ENCODE measurements around the gene PELI2.

PELI2 gene

GRCh38 chr14:56185992-56186391 is 67.8 kb downstream of the PELI2 start:
- Histone ChIP-seq H3K9me3 (replicated peaks in 1 of 2; ENCODE audit: control insufficient read depth in 2 of 2, insufficient read depth in 1 of 2, low read depth in 1 of 2, low read length in 2 of 2) (no peaks in the 10 kb centered on the region), H2AFZ (ENCODE audit: low read length) (no peak overlapping the region), H3K27ac (replicated peaks; ENCODE audit: low read length) (no peak overlapping the region)

DNA sequence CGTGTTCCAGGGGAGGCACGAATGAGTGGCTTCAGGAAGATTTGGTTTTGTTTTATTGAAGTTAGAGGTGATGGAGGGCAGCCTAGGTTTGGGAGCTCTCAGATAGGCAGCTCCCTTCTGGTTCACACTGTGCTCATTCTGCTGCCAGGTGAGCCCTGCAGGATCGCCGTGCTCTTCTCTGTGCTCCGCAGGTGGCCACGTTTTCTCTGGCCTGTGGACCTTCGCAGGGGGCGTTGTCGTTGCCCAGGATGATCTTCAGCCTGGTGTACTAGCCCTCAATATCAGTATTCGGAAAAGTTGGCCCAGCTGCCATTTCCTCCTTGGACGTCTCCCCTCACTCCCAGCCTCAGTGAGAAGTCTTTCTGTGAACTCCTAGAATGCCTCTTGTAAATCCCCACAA is 69.5 kb downstream of the PELI2 start:
- Histone ChIP-seq H3K27ac (replicated peaks; ENCODE audit: low read length) (no peak overlapping the region), H3K4me3 (ENCODE audit: low read length in 2 of 2) (no peak overlapping the region), H3K27me3 (ENCODE audit: control insufficient read depth in 3 of 3, insufficient read depth in 3 of 3, low read depth in 1 of 3, low read length in 3 of 3) (no peaks in the 10 kb centered on the region), H4K8ac (ENCODE audit: low read depth, low read length) (no peak overlapping the region), H3K4me2 (ENCODE audit: insufficient read depth, low read length, poor library complexity, severe bottlenecking) (no peak overlapping the region), H3K9ac (ENCODE audit: low read depth, low read length, poor library complexity) (no peak overlapping the region), H2BK120ac (ENCODE audit: low read depth, low read length) (no peak overlapping the region), H3K18ac (ENCODE audit: low read length) (no peak overlapping the region), H3K79me1 (ENCODE audit: low read depth, low read length) (peaks cover 1% of the 10 kb centered on the region), H3K4me1 (ENCODE audit: control insufficient read depth in 2 of 2, insufficient read depth in 1 of 2, low read depth in 1 of 2, low read length in 2 of 2) (peaks cover 0 to 3% of the 10 kb centered on the region in 2 donors), H2BK12ac (ENCODE audit: low read length) (no peak overlapping the region), H2AFZ (ENCODE audit: low read length) (no peak overlapping the region), H2AK5ac (ENCODE audit: low read depth, low read length) (no peak overlapping the region), H4K91ac (ENCODE audit: low read depth, low read length, poor library complexity) (no peak overlapping the region), H2BK5ac (ENCODE audit: low read length) (no peak overlapping the region), H3K23ac (ENCODE audit: low read depth, low read length, poor library complexity) (no peak overlapping the region), H2BK15ac (ENCODE audit: low read length) (no peak overlapping the region), H3K14ac (ENCODE audit: low read length) (no peak overlapping the region), H3K9me3 (replicated peaks in 1 of 2; ENCODE audit: control insufficient read depth in 2 of 2, insufficient read depth in 1 of 2, low read depth in 1 of 2, low read length in 2 of 2) (no peaks in the 10 kb centered on the region), H3K36me3 (replicated peaks in 1 of 2; ENCODE audit: control insufficient read depth in 2 of 2, insufficient read depth in 2 of 2, low read length in 2 of 2) (no peaks in the 10 kb centered on the region), H3K4ac (ENCODE audit: low read length) (no peak overlapping the region)
- no CpG with 5 or more reads among the region's 11 CpGs for WGBS, 2 donors (ENCODE audit: extremely low coverage in 2 of 2, insufficient read length in 2 of 2, insufficient replicate concordance in 1 of 2)
- DNase-seq (ENCODE audit: low spot score): no peak

More at GRCh38 chr14:56185992-56186391, 67.8 kb downstream of the PELI2 start:
- Histone ChIP-seq H3K4me1 (ENCODE audit: control insufficient read depth in 2 of 2, insufficient read depth in 1 of 2, low read depth in 1 of 2, low read length in 2 of 2) (peaks cover 0 to 4% of the 10 kb centered on the region in 2 donors), H4K8ac (ENCODE audit: low read depth, low read length) (no peak overlapping the region), H2BK15ac (ENCODE audit: low read length) (no peak overlapping the region), H3K4me2 (ENCODE audit: insufficient read depth, low read length, poor library complexity, severe bottlenecking) (no peak overlapping the region), H3K79me1 (ENCODE audit: low read depth, low read length) (peaks cover 1% of the 10 kb centered on the region), H3K4ac (ENCODE audit: low read length) (no peak overlapping the region), H3K18ac (ENCODE audit: low read length) (no peak overlapping the region), H2AK5ac (ENCODE audit: low read depth, low read length) (no peak overlapping the region), H3K36me3 (replicated peaks in 1 of 2; ENCODE audit: control insufficient read depth in 2 of 2, insufficient read depth in 2 of 2, low read length in 2 of 2) (no peaks in the 10 kb centered on the region), H4K91ac (ENCODE audit: low read depth, low read length, poor library complexity) (no peak overlapping the region), H3K14ac (ENCODE audit: low read length) (no peak overlapping the region), H3K23ac (ENCODE audit: low read depth, low read length, poor library complexity) (no peak overlapping the region), H3K4me3 (ENCODE audit: low read length in 2 of 2) (no peak overlapping the region), H3K9ac (ENCODE audit: low read depth, low read length, poor library complexity) (no peak overlapping the region), H2BK120ac (ENCODE audit: low read depth, low read length) (no peak overlapping the region), H2BK5ac (ENCODE audit: low read length) (no peak overlapping the region), H3K27me3 (ENCODE audit: control insufficient read depth in 3 of 3, insufficient read depth in 3 of 3, low read depth in 1 of 3, low read length in 3 of 3) (no peaks in the 10 kb centered on the region), H2BK12ac (ENCODE audit: low read length) (no peak overlapping the region)
- no peak for DNase-seq (ENCODE audit: low spot score)

DNA sequence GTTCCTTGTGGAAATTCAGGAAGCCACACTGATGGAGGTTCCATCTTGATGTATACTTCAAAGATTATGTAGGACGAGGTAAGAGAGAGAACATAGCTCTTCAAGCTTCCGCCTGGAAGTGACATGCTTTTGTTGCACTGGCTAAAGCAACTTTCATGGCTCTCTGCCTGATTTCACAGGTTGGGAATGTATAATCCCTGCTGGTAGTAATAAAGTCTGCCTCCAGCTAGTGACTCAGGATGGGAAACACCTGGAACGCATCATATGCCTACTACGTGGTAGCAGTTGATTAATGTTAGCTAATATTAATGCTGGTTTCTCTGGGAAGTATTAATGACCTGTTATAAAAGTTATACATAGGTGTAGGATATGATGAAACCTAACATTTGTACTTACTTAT is 71.1 kb downstream of the PELI2 start:
- DNase-seq (ENCODE audit: low spot score): no peak
- H3K4me2 ChIP-seq (ENCODE audit: insufficient read depth, low read length, poor library complexity, severe bottlenecking): no peak overlapping the region
- H4K91ac ChIP-seq (ENCODE audit: low read depth, low read length, poor library complexity): no peak overlapping the region
- H4K8ac ChIP-seq (ENCODE audit: low read depth, low read length): no peak overlapping the region
- H2AK5ac ChIP-seq (ENCODE audit: low read depth, low read length): no peak overlapping the region
- no peak overlapping the region for H2BK5ac ChIP-seq (ENCODE audit: low read length)
- H3K23ac ChIP-seq (ENCODE audit: low read depth, low read length, poor library complexity): no peak overlapping the region
- H3K18ac ChIP-seq (ENCODE audit: low read length): no peak overlapping the region
- no peak overlapping the region for H2AFZ ChIP-seq (ENCODE audit: low read length)
- H3K9ac ChIP-seq (ENCODE audit: low read depth, low read length, poor library complexity): no peak overlapping the region
- H3K14ac ChIP-seq (ENCODE audit: low read length): no peak overlapping the region
- H3K9me3 ChIP-seq (replicated peaks in 1 of 2; ENCODE audit: control insufficient read depth in 2 of 2, insufficient read depth in 1 of 2, low read depth in 1 of 2, low read length in 2 of 2): no peaks in the 10 kb centered on the region
- H2BK120ac ChIP-seq (ENCODE audit: low read depth, low read length): no peak overlapping the region
- no peak overlapping the region for H3K4me3 ChIP-seq (ENCODE audit: low read length in 2 of 2)
- WGBS, 2 donors (ENCODE audit: extremely low coverage in 2 of 2, insufficient read length in 2 of 2, insufficient replicate concordance in 1 of 2): no CpG with 5 or more reads among the region's 4 CpGs
- no peak overlapping the region for H2BK15ac ChIP-seq (ENCODE audit: low read length)
- H3K79me1 ChIP-seq (ENCODE audit: low read depth, low read length): peaks cover 1% of the 10 kb centered on the region
- H3K4me1 ChIP-seq (ENCODE audit: control insufficient read depth in 2 of 2, insufficient read depth in 1 of 2, low read depth in 1 of 2, low read length in 2 of 2): peaks cover 0 to 3% of the 10 kb centered on the region in 2 donors
- no peak overlapping the region for H2BK12ac ChIP-seq (ENCODE audit: low read length)
- no peaks in the 10 kb centered on the region for H3K36me3 ChIP-seq (replicated peaks in 1 of 2; ENCODE audit: control insufficient read depth in 2 of 2, insufficient read depth in 2 of 2, low read length in 2 of 2)
- no peak overlapping the region for H3K27ac ChIP-seq (replicated peaks; ENCODE audit: low read length)
- no peaks in the 10 kb centered on the region for H3K27me3 ChIP-seq (ENCODE audit: control insufficient read depth in 3 of 3, insufficient read depth in 3 of 3, low read depth in 1 of 3, low read length in 3 of 3)
- no peak overlapping the region for H3K4ac ChIP-seq (ENCODE audit: low read length)

GRCh38 chr14:56193347-56193746 is 75.1 kb downstream of the PELI2 start:
- DNase-seq (ENCODE audit: low spot score): no peak
- H4K8ac ChIP-seq (ENCODE audit: low read depth, low read length): no peak overlapping the region

More at GRCh38 chr14:56193347-56193746, 75.1 kb downstream of the PELI2 start:
- Histone ChIP-seq H2BK120ac (ENCODE audit: low read depth, low read length) (no peak overlapping the region), H3K4me1 (ENCODE audit: control insufficient read depth in 2 of 2, insufficient read depth in 1 of 2, low read depth in 1 of 2, low read length in 2 of 2) (peaks cover 5 to 14% of the 10 kb centered on the region in 2 donors), H2BK12ac (ENCODE audit: low read length) (no peak overlapping the region), H3K4ac (ENCODE audit: low read length) (no peak overlapping the region), H3K4me2 (ENCODE audit: insufficient read depth, low read length, poor library complexity, severe bottlenecking) (no peak overlapping the region), H4K91ac (ENCODE audit: low read depth, low read length, poor library complexity) (no peak overlapping the region), H3K27ac (replicated peaks; ENCODE audit: low read length) (no peak overlapping the region), H2AFZ (ENCODE audit: low read length) (no peak overlapping the region), H3K9ac (ENCODE audit: low read depth, low read length, poor library complexity) (no peak overlapping the region), H3K18ac (ENCODE audit: low read length) (no peak overlapping the region), H3K14ac (ENCODE audit: low read length) (no peak overlapping the region), H3K4me3 (ENCODE audit: low read length in 2 of 2) (no peak overlapping the region), H3K23ac (ENCODE audit: low read depth, low read length, poor library complexity) (no peak overlapping the region), H3K27me3 (ENCODE audit: control insufficient read depth in 3 of 3, insufficient read depth in 3 of 3, low read depth in 1 of 3, low read length in 3 of 3) (no peaks in the 10 kb centered on the region), H2AK5ac (ENCODE audit: low read depth, low read length) (no peak overlapping the region), H3K79me1 (ENCODE audit: low read depth, low read length) (peaks cover 2% of the 10 kb centered on the region), H2BK15ac (ENCODE audit: low read length) (no peak overlapping the region), H3K9me3 (replicated peaks in 1 of 2; ENCODE audit: control insufficient read depth in 2 of 2, insufficient read depth in 1 of 2, low read depth in 1 of 2, low read length in 2 of 2) (peaks cover 0 to 2% of the 10 kb centered on the region in 2 donors), H2BK5ac (ENCODE audit: low read length) (no peak overlapping the region), H3K36me3 (replicated peaks in 1 of 2; ENCODE audit: control insufficient read depth in 2 of 2, insufficient read depth in 2 of 2, low read length in 2 of 2) (peaks cover 0 to 1% of the 10 kb centered on the region in 2 donors)
- WGBS, 2 donors (ENCODE audit: extremely low coverage in 2 of 2, insufficient read length in 2 of 2, insufficient replicate concordance in 1 of 2): 100% methylated on average over 1 of the region's 1 CpG; no CpG with 5 or more reads in 1 of the 2 donors
